ENCODE data around the gene CHKA.
A peak's percentile ranks its signal among the peaks of the same experiment; 100 is the strongest.

CHKA gene

GRCh38 chr11:68067991-68068390 lies 53.2 kb downstream of the CHKA start:
- no peak for DNase-seq

GRCh38 chr11:68066742-68067141 lies 54.4 kb downstream of the CHKA start:
- no peak for DNase-seq

- no peak for DNase-seq
These were observed 55.3 kb downstream of the CHKA start for GRCh38 chr11:68065841-68066240.

GRCh38 chr11:68064926-68065325 lies 56.3 kb downstream of the CHKA start:
- no peak for DNase-seq

GRCh38 chr11:68061508-68061907 lies 59.7 kb downstream of the CHKA start:
- no peak for DNase-seq

GRCh38 chr11:68057807-68058206 lies 63.4 kb downstream of the CHKA start:
- no peak for DNase-seq

- no peak for DNase-seq
These were observed 64.6 kb downstream of the CHKA start for GRCh38 chr11:68056317-68057285.

- no peak for DNase-seq
These were observed 67.0 kb downstream of the CHKA start for GRCh38 chr11:68053981-68054812.

GRCh38 chr11:68053117-68053516 lies 68.1 kb downstream of the CHKA start:
- DNase-seq = no peak

GRCh38 chr11:68052137-68052873 lies 68.9 kb downstream of the CHKA start:
- no peak for DNase-seq

GRCh38 chr11:68051191-68052136 lies 69.7 kb downstream of the CHKA start:
- no peak for DNase-seq

- no peak for DNase-seq
These were observed 70.8 kb downstream of the CHKA start for GRCh38 chr11:68050371-68050841.

- DNase-seq = no peak
These were observed 71.4 kb downstream of the CHKA start for GRCh38 chr11:68049509-68050370.

GRCh38 chr11:68048681-68049508 lies 72.3 kb downstream of the CHKA start:
- DNase-seq = no peak

GRCh38 chr11:68047437-68048290 lies 73.5 kb downstream of the CHKA start:
- no peak for DNase-seq

GRCh38 chr11:68044898-68045351 lies 76.3 kb downstream of the CHKA start:
- no peak for DNase-seq

- peak; percentile 46 for DNase-seq
These were observed 76.9 kb downstream of the CHKA start for GRCh38 chr11:68044145-68044813.
